HepG2 (cell line): ENCODE results near the gene MRFAP1L1. TPM values are rescaled to one million over a fixed set of nuclear protein-coding genes. Genes with fewer than 3 reads are reported as not detected.

Experiments
- ARID5B ChIP-seq: IDR thresholded peaks from 2 replicates; pipeline ENCODE4 v1.4.0; 2020; ENCODE audit warnings: mild to moderate bottlenecking, missing genetic modification reagents
- DPF2 ChIP-seq: sonication (generic); formaldehyde crosslinking; IDR thresholded peaks from 2 replicates; pipeline ENCODE4 v1.4.0; 2020; ENCODE audit warnings: mild to moderate bottlenecking, low read depth, missing genetic modification reagents, borderline replicate concordance
- ETV5 ChIP-seq: IDR thresholded peaks from 2 replicates; pipeline ENCODE4 v1.6.1; 2018; ENCODE audit warnings: missing biosample characterization, missing genetic modification reagents, inconsistent platforms, borderline replicate concordance
- SIN3A ChIP-seq: IDR thresholded peaks from 2 replicates; pipeline ENCODE4 v1.6.1; 2011; ENCODE audit warnings: low read depth, mild to moderate bottlenecking, control low read depth, low read length, borderline replicate concordance
- ZFYVE20 ChIP-seq: sonication (generic); formaldehyde crosslinking; IDR thresholded peaks from 2 replicates; pipeline ENCODE4 v1.8.0; 2023; ENCODE audit warnings: low read depth, mild to moderate bottlenecking, moderate library complexity, missing genetic modification reagents, borderline replicate concordance
- ZNF331 ChIP-seq: sonication (generic); formaldehyde crosslinking; IDR thresholded peaks from 2 replicates; pipeline ENCODE4 v1.4.0; 2020; ENCODE audit warnings: missing genetic modification reagents
- polyA plus RNA-seq, 8 experiments: library from polyadenylated mRNA; depleted of rRNA in 3 of 8; stranded (reverse) in 7 of 8; unstranded in 1 of 8; fragments of >200 nt; fragmentation: Illumina TruSeq in 4 of 8; extraction: Trizol in 4 of 8; gene quantifications; 2 replicates each; pipeline versions ENCODE4 v1.2.1 to v1.2.3, GENCODE V29; 2011 to 2016; ENCODE audit warnings: low read depth in 4 of 8, missing spikeins in 1 of 8, mixed read lengths in 1 of 8; ENCODE audit not compliant: insufficient read depth in 1 of 8
- total RNA-seq, 5 experiments: library from RNA; depleted of rRNA; stranded (reverse); fragments of >200 nt; fragmentation: Illumina TruSeq; extraction: Trizol; gene quantifications; 2 replicates each; pipeline ENCODE4 v1.2.3, GENCODE V29; 2016; ENCODE audit warnings: low read depth in 1 of 5
- TF ChIP-seq, protein P1 (sequence below): sonication (generic); formaldehyde crosslinking; IDR thresholded peaks from 2 replicates; pipeline ENCODE4 v1.9.0; 2021; ENCODE audit warnings: mild to moderate bottlenecking, missing genetic modification reagents
- TF ChIP-seq, protein P2 (sequence below): sonication (generic); formaldehyde crosslinking; IDR thresholded peaks from 2 replicates; pipeline ENCODE4 v1.5.0; 2020; ENCODE audit warnings: missing genetic modification reagents
- TF ChIP-seq, protein P3 (sequence below): sonication (generic); formaldehyde crosslinking; IDR thresholded peaks from 2 replicates; pipeline ENCODE4 v1.4.0; 2020; ENCODE audit warnings: missing genetic modification reagents, borderline replicate concordance

Gene MRFAP1L1
- total and polyA plus RNA-seq, 2 of the 13 experiments (the other 11 are each of a cell fraction or from before 2014, with no cell fraction given), result 44.8 to 76.6 TPM

DNA sequence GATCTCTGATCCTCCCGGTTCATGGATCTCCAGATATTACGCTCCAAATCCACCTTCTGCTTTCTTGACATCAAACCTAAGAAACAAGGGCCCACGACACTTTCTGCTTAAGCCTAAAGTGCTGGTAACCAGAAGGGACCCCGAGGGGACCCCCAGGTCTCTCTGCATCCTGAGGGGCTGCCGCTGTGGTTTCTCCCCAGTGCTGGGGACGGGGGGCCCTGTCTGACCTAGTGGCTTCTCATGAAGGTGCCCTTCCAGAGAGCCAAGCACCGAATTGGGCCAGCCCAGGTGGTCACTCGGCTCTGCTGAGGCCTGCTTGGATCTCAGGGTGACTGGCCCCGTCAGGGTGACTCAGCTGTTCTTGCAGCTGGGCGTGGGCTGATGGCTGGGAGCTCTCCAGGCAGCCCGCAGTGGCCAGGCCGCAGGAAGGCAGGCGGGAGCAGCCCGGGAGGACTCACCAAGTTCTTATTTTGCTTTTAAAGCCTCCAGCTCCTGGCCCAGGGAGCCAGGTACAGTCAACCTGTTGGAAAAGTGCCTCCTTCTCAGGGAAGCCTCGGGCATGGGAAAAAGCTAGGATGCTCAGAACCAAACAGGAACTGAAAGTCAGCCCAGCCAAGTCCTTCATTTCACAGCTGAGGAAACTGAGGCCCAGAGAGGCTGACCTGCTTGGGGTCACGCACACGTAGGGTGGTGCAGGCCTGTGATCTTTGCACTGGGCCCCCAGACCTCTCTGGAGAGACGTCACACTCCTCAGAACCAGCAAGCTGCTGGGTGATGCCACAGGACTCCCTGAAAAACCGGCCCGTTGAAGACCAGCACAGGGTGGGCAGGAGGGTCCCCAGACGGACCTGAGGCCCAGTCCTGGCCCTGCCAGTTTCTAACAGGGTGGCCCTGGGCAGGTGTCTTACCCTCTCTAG, 23.0 kb upstream of the MRFAP1L1 start (continued):
- TF ChIP-seq, protein P1, sequence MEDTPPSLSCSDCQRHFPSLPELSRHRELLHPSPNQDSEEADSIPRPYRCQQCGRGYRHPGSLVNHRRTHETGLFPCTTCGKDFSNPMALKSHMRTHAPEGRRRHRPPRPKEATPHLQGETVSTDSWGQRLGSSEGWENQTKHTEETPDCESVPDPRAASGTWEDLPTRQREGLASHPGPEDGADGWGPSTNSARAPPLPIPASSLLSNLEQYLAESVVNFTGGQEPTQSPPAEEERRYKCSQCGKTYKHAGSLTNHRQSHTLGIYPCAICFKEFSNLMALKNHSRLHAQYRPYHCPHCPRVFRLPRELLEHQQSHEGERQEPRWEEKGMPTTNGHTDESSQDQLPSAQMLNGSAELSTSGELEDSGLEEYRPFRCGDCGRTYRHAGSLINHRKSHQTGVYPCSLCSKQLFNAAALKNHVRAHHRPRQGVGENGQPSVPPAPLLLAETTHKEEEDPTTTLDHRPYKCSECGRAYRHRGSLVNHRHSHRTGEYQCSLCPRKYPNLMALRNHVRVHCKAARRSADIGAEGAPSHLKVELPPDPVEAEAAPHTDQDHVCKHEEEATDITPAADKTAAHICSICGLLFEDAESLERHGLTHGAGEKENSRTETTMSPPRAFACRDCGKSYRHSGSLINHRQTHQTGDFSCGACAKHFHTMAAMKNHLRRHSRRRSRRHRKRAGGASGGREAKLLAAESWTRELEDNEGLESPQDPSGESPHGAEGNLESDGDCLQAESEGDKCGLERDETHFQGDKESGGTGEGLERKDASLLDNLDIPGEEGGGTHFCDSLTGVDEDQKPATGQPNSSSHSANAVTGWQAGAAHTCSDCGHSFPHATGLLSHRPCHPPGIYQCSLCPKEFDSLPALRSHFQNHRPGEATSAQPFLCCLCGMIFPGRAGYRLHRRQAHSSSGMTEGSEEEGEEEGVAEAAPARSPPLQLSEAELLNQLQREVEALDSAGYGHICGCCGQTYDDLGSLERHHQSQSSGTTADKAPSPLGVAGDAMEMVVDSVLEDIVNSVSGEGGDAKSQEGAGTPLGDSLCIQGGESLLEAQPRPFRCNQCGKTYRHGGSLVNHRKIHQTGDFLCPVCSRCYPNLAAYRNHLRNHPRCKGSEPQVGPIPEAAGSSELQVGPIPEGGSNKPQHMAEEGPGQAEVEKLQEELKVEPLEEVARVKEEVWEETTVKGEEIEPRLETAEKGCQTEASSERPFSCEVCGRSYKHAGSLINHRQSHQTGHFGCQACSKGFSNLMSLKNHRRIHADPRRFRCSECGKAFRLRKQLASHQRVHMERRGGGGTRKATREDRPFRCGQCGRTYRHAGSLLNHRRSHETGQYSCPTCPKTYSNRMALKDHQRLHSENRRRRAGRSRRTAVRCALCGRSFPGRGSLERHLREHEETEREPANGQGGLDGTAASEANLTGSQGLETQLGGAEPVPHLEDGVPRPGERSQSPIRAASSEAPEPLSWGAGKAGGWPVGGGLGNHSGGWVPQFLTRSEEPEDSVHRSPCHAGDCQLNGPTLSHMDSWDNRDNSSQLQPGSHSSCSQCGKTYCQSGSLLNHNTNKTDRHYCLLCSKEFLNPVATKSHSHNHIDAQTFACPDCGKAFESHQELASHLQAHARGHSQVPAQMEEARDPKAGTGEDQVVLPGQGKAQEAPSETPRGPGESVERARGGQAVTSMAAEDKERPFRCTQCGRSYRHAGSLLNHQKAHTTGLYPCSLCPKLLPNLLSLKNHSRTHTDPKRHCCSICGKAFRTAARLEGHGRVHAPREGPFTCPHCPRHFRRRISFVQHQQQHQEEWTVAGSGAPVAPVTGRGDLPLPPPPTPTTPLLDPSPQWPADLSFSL, result no peak
- TF ChIP-seq ZNF331 (CRISPR knock-in tag), result peak; percentile 62; the same call in 1 of the 2 replicates
- no peak for TF ChIP-seq ZFYVE20 (CRISPR knock-in tag)
- no peak for TF ChIP-seq DPF2
- peak; percentile 44; the same call in 1 of the 2 replicates for TF ChIP-seq SIN3A
- TF ChIP-seq, protein P2, sequence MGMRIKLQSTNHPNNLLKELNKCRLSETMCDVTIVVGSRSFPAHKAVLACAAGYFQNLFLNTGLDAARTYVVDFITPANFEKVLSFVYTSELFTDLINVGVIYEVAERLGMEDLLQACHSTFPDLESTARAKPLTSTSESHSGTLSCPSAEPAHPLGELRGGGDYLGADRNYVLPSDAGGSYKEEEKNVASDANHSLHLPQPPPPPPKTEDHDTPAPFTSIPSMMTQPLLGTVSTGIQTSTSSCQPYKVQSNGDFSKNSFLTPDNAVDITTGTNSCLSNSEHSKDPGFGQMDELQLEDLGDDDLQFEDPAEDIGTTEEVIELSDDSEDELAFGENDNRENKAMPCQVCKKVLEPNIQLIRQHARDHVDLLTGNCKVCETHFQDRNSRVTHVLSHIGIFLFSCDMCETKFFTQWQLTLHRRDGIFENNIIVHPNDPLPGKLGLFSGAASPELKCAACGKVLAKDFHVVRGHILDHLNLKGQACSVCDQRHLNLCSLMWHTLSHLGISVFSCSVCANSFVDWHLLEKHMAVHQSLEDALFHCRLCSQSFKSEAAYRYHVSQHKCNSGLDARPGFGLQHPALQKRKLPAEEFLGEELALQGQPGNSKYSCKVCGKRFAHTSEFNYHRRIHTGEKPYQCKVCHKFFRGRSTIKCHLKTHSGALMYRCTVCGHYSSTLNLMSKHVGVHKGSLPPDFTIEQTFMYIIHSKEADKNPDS (CRISPR knock-in tag), result no peak
- TF ChIP-seq, protein P3, sequence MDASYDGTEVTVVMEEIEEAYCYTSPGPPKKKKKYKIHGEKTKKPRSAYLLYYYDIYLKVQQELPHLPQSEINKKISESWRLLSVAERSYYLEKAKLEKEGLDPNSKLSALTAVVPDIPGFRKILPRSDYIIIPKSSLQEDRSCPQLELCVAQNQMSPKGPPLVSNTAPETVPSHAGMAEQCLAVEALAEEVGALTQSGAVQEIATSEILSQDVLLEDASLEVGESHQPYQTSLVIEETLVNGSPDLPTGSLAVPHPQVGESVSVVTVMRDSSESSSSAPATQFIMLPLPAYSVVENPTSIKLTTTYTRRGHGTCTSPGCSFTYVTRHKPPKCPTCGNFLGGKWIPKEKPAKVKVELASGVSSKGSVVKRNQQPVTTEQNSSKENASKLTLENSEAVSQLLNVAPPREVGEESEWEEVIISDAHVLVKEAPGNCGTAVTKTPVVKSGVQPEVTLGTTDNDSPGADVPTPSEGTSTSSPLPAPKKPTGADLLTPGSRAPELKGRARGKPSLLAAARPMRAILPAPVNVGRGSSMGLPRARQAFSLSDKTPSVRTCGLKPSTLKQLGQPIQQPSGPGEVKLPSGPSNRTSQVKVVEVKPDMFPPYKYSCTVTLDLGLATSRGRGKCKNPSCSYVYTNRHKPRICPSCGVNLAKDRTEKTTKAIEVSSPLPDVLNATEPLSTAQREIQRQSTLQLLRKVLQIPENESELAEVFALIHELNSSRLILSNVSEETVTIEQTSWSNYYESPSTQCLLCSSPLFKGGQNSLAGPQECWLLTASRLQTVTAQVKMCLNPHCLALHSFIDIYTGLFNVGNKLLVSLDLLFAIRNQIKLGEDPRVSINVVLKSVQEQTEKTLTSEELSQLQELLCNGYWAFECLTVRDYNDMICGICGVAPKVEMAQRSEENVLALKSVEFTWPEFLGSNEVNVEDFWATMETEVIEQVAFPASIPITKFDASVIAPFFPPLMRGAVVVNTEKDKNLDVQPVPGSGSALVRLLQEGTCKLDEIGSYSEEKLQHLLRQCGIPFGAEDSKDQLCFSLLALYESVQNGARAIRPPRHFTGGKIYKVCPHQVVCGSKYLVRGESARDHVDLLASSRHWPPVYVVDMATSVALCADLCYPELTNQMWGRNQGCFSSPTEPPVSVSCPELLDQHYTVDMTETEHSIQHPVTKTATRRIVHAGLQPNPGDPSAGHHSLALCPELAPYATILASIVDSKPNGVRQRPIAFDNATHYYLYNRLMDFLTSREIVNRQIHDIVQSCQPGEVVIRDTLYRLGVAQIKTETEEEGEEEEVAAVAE (CRISPR knock-in tag), result peak; percentile 18; the same call in 1 of the 2 replicates
- peak; percentile 39 for TF ChIP-seq ETV5
- peak; percentile 15; the same call in 1 of the 2 replicates for TF ChIP-seq ARID5B (CRISPR knock-in tag)
